Liver (tissue), 9 donors: Measurements from ENCODE around the gene KIF4A. TPM values are rescaled to one million over a fixed set of nuclear protein-coding genes. Genes with fewer than 3 reads are reported as not detected.

Source experiments
- DNase-seq: peaks from one replicate; pipeline ENCODE4 v3.0.0-alpha.2; 2017; ENCODE audit warnings: low spot score
- H3K27ac ChIP-seq, 2 donors: one replicate each; pipeline ENCODE4 v1.7.0; 2013; ENCODE audit warnings: inconsistent platforms in 2 of 2, low read length in 2 of 2, control low read depth in 1 of 2, low read depth in 1 of 2, mild to moderate bottlenecking in 1 of 2
- H3K27me3 ChIP-seq, 4 donors: one replicate each; pipeline versions ENCODE4 v1.6.1 to v1.7.0; 2013; ENCODE audit warnings: low read length in 3 of 4, inconsistent platforms in 1 of 4, mild to moderate bottlenecking in 1 of 4, moderate library complexity in 1 of 4; ENCODE audit not compliant: control insufficient read depth in 4 of 4, insufficient read depth in 4 of 4
- H3K36me3 ChIP-seq, 4 donors: one replicate each; pipeline versions ENCODE4 v1.6.1 to v1.7.0; 2013; ENCODE audit warnings: low read length in 3 of 4, mild to moderate bottlenecking in 3 of 4, low read depth in 1 of 4, moderate library complexity in 1 of 4; ENCODE audit not compliant: control insufficient read depth in 4 of 4, insufficient read depth in 3 of 4
- H3K4me1 ChIP-seq, 4 donors: one replicate each; pipeline versions ENCODE4 v1.6.1 to v1.7.0; 2013; ENCODE audit warnings: low read length in 3 of 4, mild to moderate bottlenecking in 3 of 4, moderate library complexity in 1 of 4; ENCODE audit not compliant: control insufficient read depth in 4 of 4, insufficient read depth in 4 of 4
- H3K4me3 ChIP-seq, 3 donors: one replicate each; pipeline versions ENCODE4 v1.6.1 to v1.7.0; 2013; ENCODE audit warnings: low read length in 3 of 3, control low read depth in 1 of 3, low read depth in 1 of 3, mild to moderate bottlenecking in 1 of 3
- H3K9ac ChIP-seq, 2 donors: one replicate each; pipeline ENCODE4 v1.7.0; 2013; ENCODE audit warnings: low read length in 2 of 2, mild to moderate bottlenecking in 2 of 2, moderate library complexity in 2 of 2, control low read depth in 1 of 2, low read depth in 1 of 2
- H3K9me3 ChIP-seq, 4 donors: one replicate each; pipeline versions ENCODE4 v1.6.1 to v1.7.0; 2013; ENCODE audit warnings: low read length in 3 of 4; ENCODE audit not compliant: control insufficient read depth in 4 of 4
- EGR1 ChIP-seq, 2 donors: IDR thresholded peaks; 2 replicates each; pipeline ENCODE4 v1.6.1; 2016 to 2018; ENCODE audit warnings: antibody characterized with exemption in 2 of 2, low read depth in 2 of 2
- FOXA1 ChIP-seq: IDR thresholded peaks from 2 replicates; pipeline ENCODE4 v1.6.1; 2016; ENCODE audit warnings: antibody characterized with exemption
- FOXA2 ChIP-seq: IDR thresholded peaks from 2 replicates; pipeline ENCODE4 v1.6.1; 2016; ENCODE audit warnings: antibody characterized with exemption
- GABPA ChIP-seq, 2 donors: IDR thresholded peaks in 1 of 2; conservative IDR thresholded peaks in 1 of 2; 2 replicates each; pipeline ENCODE4 v1.6.1; 2016; ENCODE audit warnings: antibody characterized with exemption in 2 of 2, mild to moderate bottlenecking in 1 of 2, moderate library complexity in 1 of 2
- HNF4A ChIP-seq, 2 donors: conservative IDR thresholded peaks; 2 replicates each; pipeline ENCODE4 v1.6.1; 2016; ENCODE audit warnings: antibody characterized with exemption in 2 of 2, mild to moderate bottlenecking in 2 of 2
- HNF4G ChIP-seq: IDR thresholded peaks from 2 replicates; pipeline ENCODE4 v1.6.1; 2016; ENCODE audit warnings: antibody characterized with exemption
- JUND ChIP-seq, 2 donors: IDR thresholded peaks; 2 replicates each; pipeline ENCODE4 v1.6.1; 2016; ENCODE audit warnings: antibody characterized with exemption in 2 of 2
- NR2F2 ChIP-seq: IDR thresholded peaks from 2 replicates; pipeline ENCODE4 v1.6.1; 2016; ENCODE audit warnings: antibody characterized with exemption
- RAD21 ChIP-seq, 2 donors: IDR thresholded peaks; 2 replicates each; pipeline ENCODE4 v1.6.1; 2016; ENCODE audit warnings: antibody characterized with exemption in 2 of 2, mild to moderate bottlenecking in 2 of 2
- RXRA ChIP-seq, 2 donors: IDR thresholded peaks; 2 replicates each; pipeline ENCODE4 v1.6.1; 2017 to 2018; ENCODE audit warnings: antibody characterized with exemption in 2 of 2, mild to moderate bottlenecking in 1 of 2
- SP1 ChIP-seq: IDR thresholded peaks from 2 replicates; pipeline ENCODE4 v1.6.1; 2018; ENCODE audit warnings: antibody characterized with exemption, mild to moderate bottlenecking
- YY1 ChIP-seq: IDR thresholded peaks from 2 replicates; pipeline ENCODE4 v1.6.1; 2016; ENCODE audit warnings: antibody characterized with exemption, mild to moderate bottlenecking
- WGBS: extraction: QIAGEN DNeasy Blood & Tissue Kit; methylation state at CpG from one replicate; pipeline ENCODE4 v1.1.7; 2013; 5-methylcytosine and 5-hydroxymethylcytosine counted together
- polyA plus RNA-seq, 2 donors: library from polyadenylated mRNA; stranded (reverse) in 1 of 2; unstranded in 1 of 2; fragments of 200-250 nt in 1 of 2; fragments of >200 nt in 1 of 2; fragmentation: Nextera tagmentation in 1 of 2; extraction: Ambion mirVana in 1 of 2; gene quantifications; one replicate each; pipeline versions ENCODE4 v1.2.1 to v1.2.3, GENCODE V29; 2013 to 2015
- total RNA-seq, 2 donors: library from RNA; depleted of rRNA; stranded (reverse); fragments of >200 nt; gene quantifications; one replicate each; pipeline ENCODE4 v1.2.3, GENCODE V29; 2014
- TF ChIP-seq, protein P1 (sequence below): fragments of 150-350 bp; IDR thresholded peaks from 2 replicates; pipeline ENCODE4 v1.5.1; 2017; ENCODE audit warnings: improper control_type of control experiment, low read depth, low read length; ENCODE audit not compliant: missing input control
- TF ChIP-seq, protein P2 (sequence below): IDR thresholded peaks from 2 replicates; pipeline ENCODE4 v1.6.1; 2016; ENCODE audit warnings: antibody characterized with exemption
- TF ChIP-seq, protein P3 (sequence below): IDR thresholded peaks from 2 replicates; pipeline ENCODE4 v1.6.1; 2016; ENCODE audit warnings: antibody characterized with exemption, mild to moderate bottlenecking
- donor health status: healthy.
- donor health status: healthy.
- donor health status: healthy.
- donor health status: healthy.
- donor health status: healthy.

The KIF4A gene
- total and polyA plus RNA-seq, 4 donors, result under 0.01 to 17.3 (median 0.50) TPM

DNA sequence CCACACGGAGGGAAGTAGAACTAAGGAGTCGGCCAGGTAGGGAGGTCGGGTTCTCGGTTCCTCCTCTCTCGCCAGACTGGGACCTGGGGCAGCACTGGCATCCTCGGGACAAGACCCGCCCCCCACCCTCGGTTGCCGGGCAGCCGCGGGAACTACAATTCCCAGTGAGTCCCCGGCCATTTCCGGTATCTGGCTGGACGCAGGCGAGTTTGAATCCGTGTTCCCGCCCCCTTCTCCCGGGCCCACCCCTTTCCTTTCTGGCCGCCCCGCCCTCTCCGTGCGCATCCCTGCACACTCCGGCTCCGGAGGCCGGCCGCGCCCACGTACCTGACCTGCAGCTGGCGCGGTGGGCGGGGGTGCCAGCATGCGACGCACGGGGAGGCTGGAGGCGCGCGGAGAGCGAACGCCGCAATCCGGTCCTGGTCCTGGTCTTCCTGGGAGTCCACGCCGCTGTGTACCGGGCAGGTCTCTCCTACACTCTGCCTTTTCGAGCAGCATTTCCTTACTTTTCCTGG lies 144.5 kb downstream of the KIF4A start:
- H3K9ac ChIP-seq, result peak overlapping the region; percentile 42 to 47
- peak; percentile 32 for TF ChIP-seq YY1
- no peak for TF ChIP-seq FOXA1
- TF ChIP-seq, protein P1, sequence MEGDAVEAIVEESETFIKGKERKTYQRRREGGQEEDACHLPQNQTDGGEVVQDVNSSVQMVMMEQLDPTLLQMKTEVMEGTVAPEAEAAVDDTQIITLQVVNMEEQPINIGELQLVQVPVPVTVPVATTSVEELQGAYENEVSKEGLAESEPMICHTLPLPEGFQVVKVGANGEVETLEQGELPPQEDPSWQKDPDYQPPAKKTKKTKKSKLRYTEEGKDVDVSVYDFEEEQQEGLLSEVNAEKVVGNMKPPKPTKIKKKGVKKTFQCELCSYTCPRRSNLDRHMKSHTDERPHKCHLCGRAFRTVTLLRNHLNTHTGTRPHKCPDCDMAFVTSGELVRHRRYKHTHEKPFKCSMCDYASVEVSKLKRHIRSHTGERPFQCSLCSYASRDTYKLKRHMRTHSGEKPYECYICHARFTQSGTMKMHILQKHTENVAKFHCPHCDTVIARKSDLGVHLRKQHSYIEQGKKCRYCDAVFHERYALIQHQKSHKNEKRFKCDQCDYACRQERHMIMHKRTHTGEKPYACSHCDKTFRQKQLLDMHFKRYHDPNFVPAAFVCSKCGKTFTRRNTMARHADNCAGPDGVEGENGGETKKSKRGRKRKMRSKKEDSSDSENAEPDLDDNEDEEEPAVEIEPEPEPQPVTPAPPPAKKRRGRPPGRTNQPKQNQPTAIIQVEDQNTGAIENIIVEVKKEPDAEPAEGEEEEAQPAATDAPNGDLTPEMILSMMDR, result no peak
- no peak for TF ChIP-seq FOXA2
- TF ChIP-seq EGR1 (IDR thresholded peaks at IDR 0.05; ENCODE audit: low read depth in 2 of 2), result no peak
- no peak for TF ChIP-seq NR2F2
- no peak for TF ChIP-seq SP1
- TF ChIP-seq GABPA (IDR thresholded peaks at IDR 0.05 in 1 of 2, conservative IDR thresholded peaks at IDR 0.05 in 1 of 2), result peak; percentile 39 to 76
- no peak for TF ChIP-seq HNF4A (conservative IDR thresholded peaks at IDR 0.05)
- TF ChIP-seq RXRA (IDR thresholded peaks at IDR 0.05), result no peak
- TF ChIP-seq, protein P2, sequence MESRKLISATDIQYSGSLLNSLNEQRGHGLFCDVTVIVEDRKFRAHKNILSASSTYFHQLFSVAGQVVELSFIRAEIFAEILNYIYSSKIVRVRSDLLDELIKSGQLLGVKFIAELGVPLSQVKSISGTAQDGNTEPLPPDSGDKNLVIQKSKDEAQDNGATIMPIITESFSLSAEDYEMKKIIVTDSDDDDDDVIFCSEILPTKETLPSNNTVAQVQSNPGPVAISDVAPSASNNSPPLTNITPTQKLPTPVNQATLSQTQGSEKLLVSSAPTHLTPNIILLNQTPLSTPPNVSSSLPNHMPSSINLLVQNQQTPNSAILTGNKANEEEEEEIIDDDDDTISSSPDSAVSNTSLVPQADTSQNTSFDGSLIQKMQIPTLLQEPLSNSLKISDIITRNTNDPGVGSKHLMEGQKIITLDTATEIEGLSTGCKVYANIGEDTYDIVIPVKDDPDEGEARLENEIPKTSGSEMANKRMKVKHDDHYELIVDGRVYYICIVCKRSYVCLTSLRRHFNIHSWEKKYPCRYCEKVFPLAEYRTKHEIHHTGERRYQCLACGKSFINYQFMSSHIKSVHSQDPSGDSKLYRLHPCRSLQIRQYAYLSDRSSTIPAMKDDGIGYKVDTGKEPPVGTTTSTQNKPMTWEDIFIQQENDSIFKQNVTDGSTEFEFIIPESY, result no peak
- TF ChIP-seq, protein P3, sequence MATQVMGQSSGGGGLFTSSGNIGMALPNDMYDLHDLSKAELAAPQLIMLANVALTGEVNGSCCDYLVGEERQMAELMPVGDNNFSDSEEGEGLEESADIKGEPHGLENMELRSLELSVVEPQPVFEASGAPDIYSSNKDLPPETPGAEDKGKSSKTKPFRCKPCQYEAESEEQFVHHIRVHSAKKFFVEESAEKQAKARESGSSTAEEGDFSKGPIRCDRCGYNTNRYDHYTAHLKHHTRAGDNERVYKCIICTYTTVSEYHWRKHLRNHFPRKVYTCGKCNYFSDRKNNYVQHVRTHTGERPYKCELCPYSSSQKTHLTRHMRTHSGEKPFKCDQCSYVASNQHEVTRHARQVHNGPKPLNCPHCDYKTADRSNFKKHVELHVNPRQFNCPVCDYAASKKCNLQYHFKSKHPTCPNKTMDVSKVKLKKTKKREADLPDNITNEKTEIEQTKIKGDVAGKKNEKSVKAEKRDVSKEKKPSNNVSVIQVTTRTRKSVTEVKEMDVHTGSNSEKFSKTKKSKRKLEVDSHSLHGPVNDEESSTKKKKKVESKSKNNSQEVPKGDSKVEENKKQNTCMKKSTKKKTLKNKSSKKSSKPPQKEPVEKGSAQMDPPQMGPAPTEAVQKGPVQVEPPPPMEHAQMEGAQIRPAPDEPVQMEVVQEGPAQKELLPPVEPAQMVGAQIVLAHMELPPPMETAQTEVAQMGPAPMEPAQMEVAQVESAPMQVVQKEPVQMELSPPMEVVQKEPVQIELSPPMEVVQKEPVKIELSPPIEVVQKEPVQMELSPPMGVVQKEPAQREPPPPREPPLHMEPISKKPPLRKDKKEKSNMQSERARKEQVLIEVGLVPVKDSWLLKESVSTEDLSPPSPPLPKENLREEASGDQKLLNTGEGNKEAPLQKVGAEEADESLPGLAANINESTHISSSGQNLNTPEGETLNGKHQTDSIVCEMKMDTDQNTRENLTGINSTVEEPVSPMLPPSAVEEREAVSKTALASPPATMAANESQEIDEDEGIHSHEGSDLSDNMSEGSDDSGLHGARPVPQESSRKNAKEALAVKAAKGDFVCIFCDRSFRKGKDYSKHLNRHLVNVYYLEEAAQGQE, result no peak
- TF ChIP-seq RAD21 (IDR thresholded peaks at IDR 0.05), result no peak
- no peak for TF ChIP-seq JUND (IDR thresholded peaks at IDR 0.05)

DNA sequence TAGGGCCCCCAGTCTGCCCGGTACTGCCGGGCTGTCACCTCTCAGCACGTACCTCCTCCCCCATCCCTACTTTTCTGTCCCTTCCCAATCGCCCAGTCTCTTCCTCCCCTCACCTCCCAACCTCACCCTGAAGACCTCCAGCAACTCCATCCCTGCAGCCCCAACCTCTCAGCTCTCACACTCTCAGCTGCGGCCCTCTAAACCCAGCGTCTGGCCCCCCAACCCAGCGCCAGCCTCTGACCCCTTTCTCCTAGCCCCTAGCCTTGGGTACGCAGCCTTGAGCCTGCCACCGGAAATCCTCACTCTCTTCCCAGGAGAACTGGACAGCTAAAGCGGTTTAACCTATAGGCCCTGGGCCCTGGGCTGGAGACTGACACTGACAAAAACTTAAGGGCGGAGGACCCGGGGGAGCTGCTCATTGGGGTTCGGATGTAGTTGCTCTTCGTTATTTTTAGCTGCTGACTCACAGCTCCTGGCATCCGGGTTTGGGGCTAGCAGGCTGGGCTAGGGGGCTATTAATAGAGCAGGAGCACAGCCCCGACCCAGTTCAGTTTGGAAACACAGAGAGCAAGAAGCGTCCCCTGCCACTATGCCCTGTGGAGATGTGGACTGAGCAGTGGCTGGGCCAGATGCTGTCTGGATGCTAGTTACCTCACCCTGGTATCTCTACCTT lies 145.1 kb downstream of the KIF4A start:
- Histone ChIP-seq H3K4me1 (peaks cover 2 to 5% (median 3%) of the 10 kb centered on the region in 4 donors), H3K27ac (no peak overlapping the region), H3K36me3 (no peaks in the 10 kb centered on the region), H3K9me3 (no peaks in the 10 kb centered on the region), H3K9ac (no peak overlapping the region), H3K27me3 (no peaks in the 10 kb centered on the region), H3K4me3 (peak overlapping the region; percentile 34 to 83 (median 42))
- TF ChIP-seq HNF4G (no peak), YY1 (no peak), FOXA2 (no peak)
- TF ChIP-seq, protein P2, result no peak
- TF ChIP-seq, protein P3, result no peak
- 42% methylated on average over 17 of the region's 17 CpGs for WGBS
- no peak for DNase-seq

More for the DNA sequence above, 144.5 kb downstream of the KIF4A start:
- H3K4me1 ChIP-seq, result peaks cover 2 to 5% (median 3%) of the 10 kb centered on the region in 4 donors
- under 1% methylated on average over 45 of the region's 45 CpGs for WGBS
- no peaks in the 10 kb centered on the region for H3K27me3 ChIP-seq
- DNase-seq, result peak; percentile 77
- H3K9me3 ChIP-seq, result no peaks in the 10 kb centered on the region
- H3K36me3 ChIP-seq, result no peaks in the 10 kb centered on the region
- H3K4me3 ChIP-seq, result peak overlapping the region; percentile 42 to 83 (median 67)
- peak overlapping the region; percentile 65 to 83 for H3K27ac ChIP-seq
